Measurements from ENCODE around the gene SLC31A2.

Gene SLC31A2

GRCh38 chr9:113183956-113184488 lies 33.2 kb downstream of the SLC31A2 start:
- H3K4me2 ChIP-seq (ENCODE audit: low read depth, low read length, poor library complexity, severe bottlenecking), result no peak overlapping the region
- no peak overlapping the region for H3K27ac ChIP-seq (ENCODE audit: low read depth, low read length)
- no peaks in the 10 kb centered on the region for H3K9me3 ChIP-seq (ENCODE audit: insufficient read depth, low read length)
- H3K4me3 ChIP-seq (ENCODE audit: insufficient read depth, low read length, poor library complexity, severe bottlenecking), result no peak overlapping the region
- H3K9ac ChIP-seq (ENCODE audit: low read length), result no peak overlapping the region
- H3K9me2 ChIP-seq (replicated peaks; ENCODE audit: insufficient read depth, low read length), result no peaks in the 10 kb centered on the region
- H3K79me2 ChIP-seq (ENCODE audit: insufficient read depth, low read length), result no peaks in the 10 kb centered on the region
- H3K36me3 ChIP-seq (ENCODE audit: low read length), result peaks cover 50% of the 10 kb centered on the region
- H3F3A ChIP-seq (ENCODE audit: insufficient read depth), result no peaks in the 10 kb centered on the region
- no peak for TF ChIP-seq EZH2phosphoT487 (conservative IDR thresholded peaks at IDR 0.05; ENCODE audit: low read length)
- TF ChIP-seq, protein P1, sequence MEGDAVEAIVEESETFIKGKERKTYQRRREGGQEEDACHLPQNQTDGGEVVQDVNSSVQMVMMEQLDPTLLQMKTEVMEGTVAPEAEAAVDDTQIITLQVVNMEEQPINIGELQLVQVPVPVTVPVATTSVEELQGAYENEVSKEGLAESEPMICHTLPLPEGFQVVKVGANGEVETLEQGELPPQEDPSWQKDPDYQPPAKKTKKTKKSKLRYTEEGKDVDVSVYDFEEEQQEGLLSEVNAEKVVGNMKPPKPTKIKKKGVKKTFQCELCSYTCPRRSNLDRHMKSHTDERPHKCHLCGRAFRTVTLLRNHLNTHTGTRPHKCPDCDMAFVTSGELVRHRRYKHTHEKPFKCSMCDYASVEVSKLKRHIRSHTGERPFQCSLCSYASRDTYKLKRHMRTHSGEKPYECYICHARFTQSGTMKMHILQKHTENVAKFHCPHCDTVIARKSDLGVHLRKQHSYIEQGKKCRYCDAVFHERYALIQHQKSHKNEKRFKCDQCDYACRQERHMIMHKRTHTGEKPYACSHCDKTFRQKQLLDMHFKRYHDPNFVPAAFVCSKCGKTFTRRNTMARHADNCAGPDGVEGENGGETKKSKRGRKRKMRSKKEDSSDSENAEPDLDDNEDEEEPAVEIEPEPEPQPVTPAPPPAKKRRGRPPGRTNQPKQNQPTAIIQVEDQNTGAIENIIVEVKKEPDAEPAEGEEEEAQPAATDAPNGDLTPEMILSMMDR (IDR thresholded peaks at IDR 0.05; ENCODE audit: insufficient read depth, low read length, poor library complexity, severe bottlenecking), result no peak
- H4K20me1 ChIP-seq (ENCODE audit: low read depth, low read length), result no peaks in the 10 kb centered on the region
- H2AFZ ChIP-seq (ENCODE audit: low read depth, low read length, severe bottlenecking), result no peak overlapping the region
- no peaks in the 10 kb centered on the region for H3K27me3 ChIP-seq (ENCODE audit: low read length)

DNA sequence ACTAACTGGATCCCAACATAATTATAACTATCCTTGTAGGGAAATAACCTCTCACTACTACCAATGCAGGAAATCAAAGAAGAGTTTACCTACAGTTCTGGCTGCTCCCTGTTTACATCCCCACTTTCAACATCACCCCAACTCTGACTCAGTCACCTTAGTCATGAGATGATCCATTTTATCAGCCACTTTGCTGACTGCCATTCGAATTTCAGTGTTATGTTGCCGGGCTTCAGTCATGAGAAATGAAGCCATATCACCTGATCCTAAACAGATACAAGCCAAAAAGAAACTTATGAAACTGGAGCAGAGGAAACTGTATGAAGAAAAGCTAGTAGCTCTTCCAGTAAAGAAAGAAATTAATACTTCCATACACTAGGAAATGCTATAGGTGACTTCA lies 33.7 kb downstream of the SLC31A2 start:
- Histone ChIP-seq H3K9ac (ENCODE audit: low read length) (no peak overlapping the region), H3K9me2 (replicated peaks; ENCODE audit: insufficient read depth, low read length) (no peaks in the 10 kb centered on the region), H3F3A (ENCODE audit: insufficient read depth) (no peaks in the 10 kb centered on the region), H2AFZ (ENCODE audit: low read depth, low read length, severe bottlenecking) (no peak overlapping the region), H3K4me2 (ENCODE audit: low read depth, low read length, poor library complexity, severe bottlenecking) (no peak overlapping the region), H3K79me2 (ENCODE audit: insufficient read depth, low read length) (no peaks in the 10 kb centered on the region), H3K27me3 (ENCODE audit: low read length) (no peaks in the 10 kb centered on the region), H3K9me3 (ENCODE audit: insufficient read depth, low read length) (no peaks in the 10 kb centered on the region), H3K36me3 (ENCODE audit: low read length) (peaks cover 51% of the 10 kb centered on the region), H3K4me3 (ENCODE audit: insufficient read depth, low read length, poor library complexity, severe bottlenecking) (no peak overlapping the region), H4K20me1 (ENCODE audit: low read depth, low read length) (no peaks in the 10 kb centered on the region), H3K27ac (ENCODE audit: low read depth, low read length) (no peak overlapping the region)
- no peak for TF ChIP-seq EZH2phosphoT487 (conservative IDR thresholded peaks at IDR 0.05; ENCODE audit: low read length)

DNA sequence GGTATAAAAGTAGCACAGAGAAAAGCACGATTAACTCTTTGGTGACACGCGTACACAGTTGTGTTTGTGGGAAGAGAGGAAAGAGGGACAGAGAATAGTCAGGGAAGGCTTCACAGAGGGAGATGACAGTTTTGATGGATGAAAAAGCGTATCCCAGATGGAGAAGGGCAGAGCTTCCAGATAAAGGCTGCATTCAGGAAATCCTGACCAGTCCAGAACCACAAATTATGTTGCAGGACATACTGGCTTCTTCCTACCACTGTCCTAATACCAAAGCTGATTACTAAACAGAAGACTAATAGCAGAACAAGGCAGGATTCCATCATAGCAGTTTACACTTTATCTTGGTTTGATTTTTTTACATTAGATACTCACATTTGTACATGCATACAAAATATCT lies 34.5 kb downstream of the SLC31A2 start:
- TF ChIP-seq EZH2phosphoT487 (conservative IDR thresholded peaks at IDR 0.05; ENCODE audit: low read length), result no peak
- TF ChIP-seq, protein P1 (IDR thresholded peaks at IDR 0.05; ENCODE audit: insufficient read depth, low read length, poor library complexity, severe bottlenecking), result no peak
- no peaks in the 10 kb centered on the region for H3K79me2 ChIP-seq (ENCODE audit: insufficient read depth, low read length)
- no peak overlapping the region for H3K4me3 ChIP-seq (ENCODE audit: insufficient read depth, low read length, poor library complexity, severe bottlenecking)
- H3K9me3 ChIP-seq (ENCODE audit: insufficient read depth, low read length), result no peaks in the 10 kb centered on the region
- H3K9ac ChIP-seq (ENCODE audit: low read length), result no peak overlapping the region
- H3F3A ChIP-seq (ENCODE audit: insufficient read depth), result no peaks in the 10 kb centered on the region
- H2AFZ ChIP-seq (ENCODE audit: low read depth, low read length, severe bottlenecking), result no peak overlapping the region
- no peaks in the 10 kb centered on the region for H4K20me1 ChIP-seq (ENCODE audit: low read depth, low read length)
- no peak overlapping the region for H3K27ac ChIP-seq (ENCODE audit: low read depth, low read length)
- no peak overlapping the region for H3K4me2 ChIP-seq (ENCODE audit: low read depth, low read length, poor library complexity, severe bottlenecking)
- no peaks in the 10 kb centered on the region for H3K9me2 ChIP-seq (replicated peaks; ENCODE audit: insufficient read depth, low read length)
- H3K36me3 ChIP-seq (ENCODE audit: low read length), result peaks cover 53% of the 10 kb centered on the region
- no peaks in the 10 kb centered on the region for H3K27me3 ChIP-seq (ENCODE audit: low read length)

DNA sequence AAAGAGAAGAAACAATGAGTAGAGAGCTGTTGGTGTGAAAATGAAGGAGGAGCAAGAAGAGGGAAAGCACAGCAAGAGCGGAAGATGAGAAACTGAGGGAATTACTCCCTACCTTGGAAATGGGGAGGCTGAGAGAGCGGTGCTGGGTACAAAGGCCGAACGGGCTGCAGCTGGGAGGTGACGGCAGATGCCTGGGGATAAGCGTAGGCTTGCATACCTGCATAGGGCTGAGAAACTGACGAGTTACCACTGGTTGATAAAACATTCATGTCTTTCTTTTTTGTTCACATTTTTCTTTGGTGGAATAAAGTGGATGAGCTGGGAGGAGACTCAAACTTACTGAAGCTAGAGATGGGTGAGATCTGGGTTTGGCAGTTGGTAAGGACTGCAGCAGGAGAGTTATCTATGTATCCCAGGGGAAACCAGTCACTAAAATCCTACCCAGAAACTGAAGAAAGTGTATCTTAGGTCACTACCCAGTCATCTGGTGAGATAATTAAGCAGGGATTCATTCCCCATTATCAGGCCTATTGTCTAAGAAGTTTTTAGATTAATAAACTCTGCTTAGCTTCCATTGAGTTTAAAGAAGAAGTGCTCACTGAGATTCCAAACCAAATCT lies 35.4 kb downstream of the SLC31A2 start:
- H3K36me3 ChIP-seq (ENCODE audit: low read length), result peaks cover 48% of the 10 kb centered on the region; the same call in 1 of the 2 replicates

More for the DNA sequence above, 35.4 kb downstream of the SLC31A2 start:
- Histone ChIP-seq H3K27me3 (ENCODE audit: low read length) (no peaks in the 10 kb centered on the region), H3K79me2 (ENCODE audit: insufficient read depth, low read length) (no peaks in the 10 kb centered on the region), H3K9me2 (replicated peaks; ENCODE audit: insufficient read depth, low read length) (no peaks in the 10 kb centered on the region), H3F3A (ENCODE audit: insufficient read depth) (no peaks in the 10 kb centered on the region), H3K9me3 (ENCODE audit: insufficient read depth, low read length) (no peaks in the 10 kb centered on the region), H3K9ac (ENCODE audit: low read length) (no peak overlapping the region), H3K4me3 (ENCODE audit: insufficient read depth, low read length, poor library complexity, severe bottlenecking) (no peak overlapping the region), H2AFZ (ENCODE audit: low read depth, low read length, severe bottlenecking) (no peak overlapping the region), H3K27ac (ENCODE audit: low read depth, low read length) (no peak overlapping the region), H3K4me2 (ENCODE audit: low read depth, low read length, poor library complexity, severe bottlenecking) (no peak overlapping the region), H4K20me1 (ENCODE audit: low read depth, low read length) (no peaks in the 10 kb centered on the region)
- TF ChIP-seq, protein P1 (IDR thresholded peaks at IDR 0.05; ENCODE audit: insufficient read depth, low read length, poor library complexity, severe bottlenecking), result no peak
- no peak for TF ChIP-seq EZH2phosphoT487 (conservative IDR thresholded peaks at IDR 0.05; ENCODE audit: low read length)

Measured in SU-DHL-6 (cell line).